HS-5 (cell line): ENCODE results near the gene NLK.

ENCODE experiments used
- DNase-seq: peaks from one replicate; pipeline ENCODE4 v3.0.0-alpha.2; 2012; ENCODE audit warnings: low read depth

Gene NLK

DNA sequence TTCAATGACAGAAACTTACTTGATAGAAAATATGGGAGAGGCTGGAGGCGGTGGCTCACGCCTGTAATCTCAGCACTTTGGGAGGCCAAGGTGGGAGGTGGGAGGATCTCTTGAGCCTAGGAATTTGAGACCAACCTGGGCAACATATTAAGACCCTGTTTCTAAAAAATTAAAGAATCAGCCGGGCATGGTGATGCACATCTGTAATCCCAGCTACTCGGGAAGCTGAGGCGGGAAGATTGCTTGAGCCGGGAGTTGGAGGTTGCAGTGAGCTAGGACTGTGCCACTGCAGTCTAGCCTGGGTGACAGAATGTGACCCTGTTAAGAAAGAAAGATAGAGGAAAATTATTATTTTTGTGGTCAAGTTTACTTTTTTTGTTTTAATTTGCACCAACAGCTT, 2.1 kb upstream of the NLK start:
- no peak for DNase-seq

DNA sequence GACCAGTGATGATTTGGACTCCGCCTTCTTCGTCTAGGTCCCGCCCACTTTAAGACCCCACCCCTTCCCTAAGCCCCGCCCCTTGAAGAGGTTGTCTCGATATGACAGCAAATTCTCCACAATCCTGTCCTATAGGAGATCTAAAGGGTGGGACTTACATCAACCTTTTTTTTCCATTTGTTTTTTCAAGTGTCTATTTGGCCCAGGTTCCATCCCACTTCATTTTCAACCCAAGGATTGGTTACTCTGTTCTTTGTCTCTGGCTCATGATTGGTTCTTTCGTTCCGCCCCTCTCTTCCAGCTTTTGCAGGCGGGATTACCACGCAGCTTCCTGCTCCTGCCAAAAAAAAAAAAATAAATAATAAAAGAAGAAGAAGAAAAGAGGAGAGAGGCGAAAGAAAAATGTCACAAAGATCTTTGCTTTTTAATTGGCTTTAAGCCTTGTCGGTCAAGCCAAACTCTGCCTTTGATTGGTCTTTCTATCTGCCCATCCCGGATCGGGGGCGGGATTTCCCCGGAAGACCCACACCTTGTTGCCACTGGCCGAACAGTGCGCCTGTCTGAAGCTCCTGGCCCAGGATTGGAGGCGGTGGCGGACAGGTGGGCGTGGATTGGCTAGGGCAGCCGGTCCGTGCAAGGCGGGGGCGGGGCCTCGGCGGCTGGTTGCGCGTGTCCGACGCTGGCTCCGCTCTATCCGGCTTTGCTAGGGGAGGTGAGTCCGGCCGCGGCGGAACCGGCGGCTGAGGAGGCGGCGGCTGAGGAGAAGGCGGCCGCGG, 1.2 kb upstream of the NLK start:
- DNase-seq: peak; percentile 96

DNA sequence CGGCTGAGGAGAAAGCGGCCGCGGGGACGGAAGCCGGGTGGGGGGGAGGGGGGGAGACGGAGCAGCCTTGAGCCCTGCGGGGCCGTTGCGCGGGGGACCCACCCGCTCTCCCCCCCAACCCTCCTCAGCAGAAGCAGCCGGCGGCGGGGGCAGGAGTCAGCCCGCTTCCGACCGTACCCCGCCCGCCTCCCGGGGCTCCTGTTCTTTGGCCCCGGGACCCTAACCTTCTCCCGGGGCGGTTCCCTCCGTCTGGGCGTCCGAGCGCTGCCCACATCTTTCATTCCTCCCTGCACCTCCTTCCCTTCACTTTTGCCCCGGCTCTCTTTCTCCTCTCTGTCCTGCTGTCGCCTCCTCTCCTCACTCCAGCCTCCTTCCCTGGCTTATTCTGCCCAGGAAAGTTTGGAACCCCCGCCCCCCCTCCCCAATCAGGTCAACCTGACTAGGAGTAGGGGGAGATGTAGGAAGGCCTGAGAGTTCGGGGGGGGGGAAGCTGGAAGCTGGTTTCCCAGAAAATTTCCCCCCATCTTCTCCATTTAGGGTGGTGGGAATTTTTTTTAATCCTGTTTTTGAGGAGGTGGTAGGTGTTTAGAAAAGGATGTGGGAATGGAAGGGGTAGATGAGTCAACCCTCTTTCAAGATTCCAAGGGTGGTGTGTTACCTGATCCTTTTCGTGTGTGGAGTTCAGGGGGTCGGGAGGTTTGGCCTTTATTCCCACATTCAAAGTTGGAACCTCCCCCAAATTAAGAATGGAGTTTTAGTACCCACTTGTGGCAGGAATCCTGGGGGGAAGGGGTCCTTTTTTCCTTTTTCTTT, 427 bp upstream of the NLK start:
- DNase-seq: no peak

DNA sequence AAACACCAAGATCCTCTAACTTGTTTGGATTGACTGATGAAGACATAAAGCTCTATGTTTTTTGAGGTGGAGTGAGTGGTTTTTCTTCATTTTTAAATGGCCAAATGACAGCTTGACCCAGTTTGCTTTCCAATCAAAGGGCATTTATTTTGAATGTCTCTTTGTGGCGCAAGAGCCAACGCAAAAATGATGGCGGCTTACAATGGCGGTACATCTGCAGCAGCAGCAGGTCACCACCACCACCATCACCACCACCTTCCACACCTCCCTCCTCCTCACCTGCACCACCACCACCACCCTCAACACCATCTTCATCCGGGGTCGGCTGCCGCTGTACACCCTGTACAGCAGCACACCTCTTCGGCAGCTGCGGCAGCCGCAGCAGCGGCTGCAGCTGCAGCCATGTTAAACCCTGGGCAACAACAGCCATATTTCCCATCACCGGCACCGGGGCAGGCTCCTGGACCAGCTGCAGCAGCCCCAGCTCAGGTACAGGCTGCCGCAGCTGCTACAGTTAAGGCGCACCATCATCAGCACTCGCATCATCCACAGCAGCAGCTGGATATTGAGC, 329 bp downstream of the NLK start:
- no peak for DNase-seq

DNA sequence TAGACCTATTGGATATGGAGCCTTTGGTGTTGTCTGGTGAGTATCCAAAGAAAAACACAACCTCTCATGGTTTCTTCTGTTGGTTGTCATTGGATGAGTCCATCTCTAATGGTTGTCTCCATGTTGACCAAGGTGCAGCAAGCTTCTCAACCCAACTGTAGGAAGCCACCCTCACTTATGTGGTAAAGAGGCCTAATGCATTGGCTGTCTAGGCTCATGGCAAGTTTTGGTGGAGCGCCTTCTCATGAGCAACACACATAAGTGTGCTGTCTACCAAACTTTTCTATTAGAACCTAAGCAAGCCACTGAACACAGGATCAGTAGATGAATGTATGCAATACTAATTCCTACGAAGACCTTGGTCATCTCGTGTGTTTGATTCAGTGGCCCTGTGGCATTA, 819 bp downstream of the NLK start:
- DNase-seq: no peak

DNA sequence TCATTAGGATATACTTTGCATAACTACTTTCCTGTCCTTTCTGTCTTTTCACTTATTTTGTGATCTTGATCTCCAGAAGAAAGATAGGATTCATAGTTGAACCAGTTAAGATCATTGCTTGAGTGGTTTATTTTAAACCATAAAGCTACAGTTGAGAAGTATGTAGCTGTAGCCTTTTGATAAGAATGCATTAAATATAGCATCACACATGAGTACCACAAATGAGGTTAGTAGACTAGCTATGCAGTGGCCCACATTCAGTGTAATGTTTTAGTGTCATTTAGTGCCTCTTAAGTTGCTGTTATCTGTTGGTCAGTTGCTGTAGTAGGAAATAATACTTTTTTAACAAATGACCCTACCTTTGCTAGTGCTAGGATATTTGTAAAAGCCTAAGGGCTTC, 1.3 kb downstream of the NLK start:
- DNase-seq: no peak

DNA sequence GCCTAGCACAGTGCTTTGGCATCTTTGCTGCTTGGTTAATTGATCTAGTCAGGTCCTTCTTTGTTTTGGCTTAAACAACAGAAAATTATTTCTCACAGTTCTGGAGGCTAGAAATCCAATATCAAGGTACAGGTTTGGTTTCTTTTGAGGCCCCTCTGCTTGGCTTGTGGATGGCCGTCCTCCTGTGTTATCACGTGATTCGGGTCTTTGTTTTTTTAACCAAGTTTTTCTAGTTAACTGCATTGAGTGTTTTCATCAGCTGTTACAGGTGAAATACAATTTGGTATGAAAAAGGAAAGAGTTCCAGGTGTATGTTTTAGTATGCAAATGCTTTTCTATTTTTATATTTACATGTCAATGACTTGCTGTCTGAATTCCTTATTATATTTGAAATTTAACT, 2.8 kb downstream of the NLK start:
- DNase-seq: no peak

DNA sequence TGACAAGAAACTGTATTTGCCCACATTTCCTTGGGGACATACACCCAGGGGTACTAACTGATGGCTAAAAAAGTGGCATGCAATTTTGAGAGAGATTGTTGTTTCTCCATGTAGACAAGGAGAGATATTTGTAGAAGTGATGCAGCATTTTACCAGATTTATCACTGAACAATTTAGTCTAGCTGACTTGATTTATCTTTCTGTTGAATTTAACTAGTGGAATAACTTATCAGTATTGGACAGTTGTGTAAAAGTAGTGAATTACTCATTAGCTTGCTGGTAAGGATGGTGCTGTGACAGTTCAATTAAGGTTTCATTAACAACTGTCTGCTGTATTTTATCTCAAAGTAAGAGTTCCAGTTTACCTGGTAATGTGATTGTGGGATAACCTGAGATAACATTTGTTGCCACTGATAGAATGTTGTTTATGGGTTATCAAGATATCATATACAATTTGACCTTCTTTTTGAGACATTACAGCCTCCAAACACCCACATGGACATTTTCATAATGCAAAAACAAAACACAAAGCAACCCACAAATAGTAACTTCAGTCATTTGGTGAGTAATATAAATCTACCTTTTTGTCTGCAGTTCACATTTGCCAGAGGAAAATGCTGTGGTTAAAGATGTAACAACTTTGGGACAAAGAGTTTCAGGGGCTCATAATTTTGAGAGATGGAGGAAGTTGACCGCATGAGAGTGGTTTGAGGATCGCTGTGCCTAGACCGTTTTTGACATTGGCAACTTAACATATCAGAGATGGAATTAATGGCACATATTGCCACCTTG, 3.8 kb downstream of the NLK start:
- no peak for DNase-seq

DNA sequence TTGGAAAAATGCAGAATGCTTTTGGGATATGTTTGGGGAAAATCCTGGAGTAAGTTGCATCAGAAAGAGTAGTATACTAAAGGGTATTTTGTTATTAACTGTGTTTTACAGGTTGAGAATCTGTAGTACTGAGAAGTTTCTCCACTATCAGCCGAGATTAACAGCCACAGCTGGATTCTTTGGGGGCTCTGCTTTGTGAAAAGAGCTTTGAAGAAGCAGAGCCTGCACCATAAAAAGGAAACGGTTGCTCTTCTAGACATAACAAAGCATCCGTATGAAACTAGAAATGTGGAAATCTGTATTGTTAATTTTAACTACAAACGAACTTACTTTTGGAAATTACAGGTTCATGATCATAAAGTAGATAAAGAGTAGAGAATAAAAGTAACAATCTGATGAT, 5.3 kb downstream of the NLK start:
- DNase-seq: no peak

DNA sequence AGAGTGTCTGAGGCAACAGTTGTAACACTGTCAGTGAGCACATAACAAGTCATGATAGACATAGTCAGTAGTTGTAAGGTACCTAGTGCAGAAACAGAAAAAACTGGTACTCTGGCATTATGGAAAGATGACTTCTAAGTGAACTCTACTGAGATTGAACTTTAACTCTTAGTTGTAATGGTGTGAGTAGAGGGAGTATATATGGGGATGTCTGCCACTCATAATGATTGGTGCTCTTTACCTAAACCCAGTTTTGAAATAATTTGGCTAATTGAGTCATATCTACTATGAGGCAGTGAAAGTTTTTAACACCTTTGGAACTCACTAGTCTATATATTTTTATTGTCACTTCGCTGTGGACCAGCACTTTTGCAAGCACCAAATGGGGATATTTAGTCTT, 6.6 kb downstream of the NLK start:
- no peak for DNase-seq

DNA sequence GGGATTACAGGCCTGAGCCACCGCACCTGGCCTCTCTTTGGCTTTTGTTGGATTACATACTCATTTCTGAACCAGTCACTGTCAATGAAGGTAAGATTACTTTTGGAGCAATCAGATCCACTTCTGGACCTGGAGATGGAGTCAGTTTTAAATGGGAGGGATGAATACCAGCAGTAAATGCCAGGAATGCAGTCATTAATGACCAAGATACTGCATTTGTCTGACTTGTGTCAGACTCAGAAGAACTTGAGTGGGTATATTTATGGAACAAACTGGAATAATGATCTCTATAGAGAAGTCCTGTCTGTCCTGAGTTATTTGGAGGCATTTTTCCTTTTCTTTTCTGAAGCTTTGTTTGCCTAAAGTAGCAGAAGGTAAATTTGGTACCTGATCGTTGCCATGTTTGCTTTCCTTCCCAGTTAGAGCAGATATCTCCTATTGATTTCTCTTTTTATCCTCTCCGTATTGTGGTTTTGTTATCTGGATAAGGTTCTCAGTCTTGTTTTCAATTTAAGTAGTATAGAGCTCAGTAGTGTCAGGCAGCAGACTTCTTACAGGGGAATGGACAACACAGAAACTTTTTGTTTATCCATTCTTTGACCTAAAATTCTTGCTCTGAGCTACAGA, 10.7 kb downstream of the NLK start:
- DNase-seq: no peak

DNA sequence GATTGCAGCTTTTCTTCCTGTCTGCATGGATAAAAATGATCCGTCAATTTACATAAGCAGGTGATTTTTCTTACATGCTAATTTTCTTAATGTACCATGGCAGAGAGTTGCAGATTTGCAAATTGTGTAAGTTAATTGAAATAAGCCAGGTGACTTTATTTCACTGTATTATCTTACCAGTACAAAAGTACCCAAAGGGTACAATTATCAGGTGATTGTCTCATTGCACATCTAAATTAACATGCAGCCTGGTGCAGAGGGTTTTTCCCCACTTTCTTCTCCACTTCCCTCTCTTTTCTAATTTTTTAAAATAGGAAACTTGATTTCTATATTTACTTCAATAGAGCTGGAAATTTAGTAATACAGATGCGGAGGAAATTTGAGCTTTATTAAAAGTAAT, 11.2 kb downstream of the NLK start:
- DNase-seq: no peak

DNA sequence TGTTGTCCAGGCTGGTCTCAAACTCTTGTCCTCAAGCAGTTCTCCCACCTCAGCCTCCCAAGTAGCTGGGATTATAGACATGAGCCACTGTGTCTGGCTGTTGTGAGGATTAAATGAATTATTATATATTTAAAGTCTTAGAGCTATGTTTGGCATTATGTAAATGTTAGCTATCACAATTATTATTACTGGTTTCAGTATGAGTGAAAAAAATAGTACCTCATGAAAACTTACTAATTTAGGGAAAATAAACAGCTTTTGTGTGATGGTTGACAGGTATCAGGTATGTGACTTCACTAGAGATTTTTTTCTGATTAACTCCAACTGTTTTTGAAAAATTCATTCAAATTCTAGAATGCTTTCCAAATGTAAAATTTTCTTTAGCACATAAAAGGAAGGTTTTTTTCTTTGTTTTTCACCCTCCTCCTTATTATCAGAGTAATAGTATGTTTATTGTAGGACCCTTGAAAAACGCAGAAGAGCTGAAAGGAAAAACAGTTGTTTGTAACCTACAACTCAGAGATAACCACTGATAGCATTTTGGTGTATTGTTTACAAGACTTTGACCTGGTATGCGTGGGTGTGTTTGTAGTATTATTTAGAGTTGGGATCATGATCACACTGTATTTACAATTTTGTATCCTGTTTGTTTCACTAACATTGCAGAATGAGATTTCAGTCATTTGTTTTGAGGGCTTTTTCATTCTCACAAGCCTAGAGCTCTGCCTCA, 13.2 kb downstream of the NLK start:
- DNase-seq: no peak

DNA sequence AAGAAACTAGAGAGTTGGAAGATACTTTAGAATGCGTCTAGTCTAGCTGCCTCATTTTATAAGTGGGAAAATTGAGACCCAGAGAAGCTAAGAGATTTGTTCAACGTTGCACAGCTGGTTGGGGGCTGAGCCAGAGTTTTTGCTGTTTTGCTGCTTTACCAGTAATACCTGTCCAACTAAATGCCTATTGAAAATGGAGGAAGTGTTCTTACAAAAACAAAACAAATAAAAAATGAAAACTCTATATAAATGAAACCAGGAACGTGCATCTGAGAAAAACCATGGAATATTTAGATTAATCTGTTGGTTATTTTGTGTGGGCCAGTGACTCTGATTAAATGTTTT, 13.8 kb downstream of the NLK start:
- no peak for DNase-seq

DNA sequence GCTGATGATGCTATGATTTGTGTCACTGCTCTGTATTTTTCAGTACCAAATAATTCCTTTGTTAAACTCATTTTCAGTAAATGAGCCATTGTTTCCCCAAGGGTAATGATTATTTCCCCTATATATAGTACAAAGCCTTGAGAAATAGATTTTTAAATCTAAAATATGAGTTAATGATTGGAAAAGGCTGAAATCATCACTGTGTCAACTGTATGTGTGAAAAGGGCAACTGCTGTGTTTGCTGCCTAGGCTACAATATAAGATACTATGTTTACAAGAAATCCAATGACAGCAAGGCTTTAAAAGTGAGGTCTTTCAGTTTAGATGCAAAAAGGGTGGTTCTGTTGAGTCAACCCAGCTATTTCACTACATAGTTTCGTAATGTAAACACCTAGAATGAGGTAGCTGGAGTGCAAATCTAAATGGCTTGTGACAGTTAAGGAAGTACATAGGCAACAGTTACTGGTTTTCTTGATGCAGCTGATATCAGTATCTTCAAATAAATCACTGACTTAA, 15.3 kb downstream of the NLK start:
- DNase-seq: no peak

DNA sequence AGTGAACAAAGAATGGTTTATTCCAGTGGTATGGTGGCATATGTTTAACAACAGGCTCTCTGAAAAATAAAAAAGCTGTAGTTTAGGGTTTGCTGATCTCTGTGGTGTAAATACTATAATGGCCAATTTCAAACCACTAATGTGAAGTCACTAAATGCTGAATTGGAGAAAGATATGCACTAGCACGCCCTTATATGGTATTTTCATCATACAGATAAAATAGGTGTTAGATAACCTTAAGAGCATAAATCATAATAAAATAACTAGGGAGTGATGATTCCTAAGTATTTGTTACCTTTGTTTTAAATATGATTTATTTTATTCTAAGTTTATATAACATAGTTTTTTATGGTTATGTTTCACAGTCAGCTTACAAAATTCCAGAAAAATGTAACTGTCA, 17.2 kb downstream of the NLK start:
- DNase-seq: no peak

DNA sequence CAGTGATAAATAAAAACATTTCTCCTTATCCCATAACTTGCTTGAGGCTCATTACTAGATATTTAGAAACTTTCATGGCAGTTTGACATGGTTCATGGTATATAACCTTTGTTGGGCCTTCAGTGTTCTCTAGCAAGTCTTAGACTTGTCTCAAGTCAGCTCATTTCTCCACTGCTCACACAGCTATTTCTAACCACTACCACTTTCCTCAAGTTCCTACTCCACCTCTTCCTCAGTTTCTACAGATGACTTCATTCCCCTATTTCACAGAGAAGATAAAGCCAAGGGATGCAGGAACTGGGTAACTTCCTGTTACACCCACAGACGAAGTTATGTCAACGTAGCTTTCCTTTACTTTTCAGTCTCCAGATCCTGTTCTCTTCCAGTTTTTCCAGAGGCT, 23.2 kb downstream of the NLK start:
- no peak for DNase-seq

DNA sequence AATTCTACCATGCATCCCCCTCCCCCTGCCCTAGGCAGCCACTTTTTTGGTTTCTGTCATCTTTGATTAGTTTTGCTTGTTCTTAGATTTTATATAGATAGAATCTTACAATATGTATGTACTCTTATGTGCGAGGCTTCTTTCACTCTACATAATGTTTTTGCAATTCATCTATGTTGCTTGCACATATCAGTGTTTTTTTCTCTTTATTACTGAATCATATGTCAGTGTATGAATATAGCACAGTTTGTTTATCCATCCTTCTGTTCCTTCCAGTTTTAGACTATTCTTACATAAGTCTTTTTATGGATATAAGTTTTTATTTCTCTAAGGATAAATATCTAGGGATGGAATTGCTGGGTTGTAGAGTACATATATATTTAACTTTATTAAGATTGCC, 26.6 kb downstream of the NLK start:
- DNase-seq: no peak

DNA sequence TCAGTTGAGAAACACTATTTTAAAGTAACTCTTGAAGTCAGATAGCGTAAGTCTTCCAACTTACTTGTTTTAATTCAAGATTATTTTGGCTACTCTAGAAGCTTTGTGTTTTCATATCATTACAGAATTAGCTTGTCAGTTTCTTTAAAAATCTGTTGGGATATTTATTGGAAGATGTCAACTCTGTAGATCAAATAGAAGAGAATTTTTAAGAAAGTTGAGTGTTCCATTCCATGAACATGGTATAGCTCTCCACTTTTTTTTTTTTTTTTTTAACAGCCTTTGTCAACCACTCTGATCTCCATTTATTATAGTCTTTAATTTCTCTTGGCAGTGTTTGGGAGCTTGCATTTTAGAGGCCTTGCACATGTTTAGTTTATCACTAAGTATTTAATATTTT, 28.7 kb downstream of the NLK start:
- DNase-seq: no peak

DNA sequence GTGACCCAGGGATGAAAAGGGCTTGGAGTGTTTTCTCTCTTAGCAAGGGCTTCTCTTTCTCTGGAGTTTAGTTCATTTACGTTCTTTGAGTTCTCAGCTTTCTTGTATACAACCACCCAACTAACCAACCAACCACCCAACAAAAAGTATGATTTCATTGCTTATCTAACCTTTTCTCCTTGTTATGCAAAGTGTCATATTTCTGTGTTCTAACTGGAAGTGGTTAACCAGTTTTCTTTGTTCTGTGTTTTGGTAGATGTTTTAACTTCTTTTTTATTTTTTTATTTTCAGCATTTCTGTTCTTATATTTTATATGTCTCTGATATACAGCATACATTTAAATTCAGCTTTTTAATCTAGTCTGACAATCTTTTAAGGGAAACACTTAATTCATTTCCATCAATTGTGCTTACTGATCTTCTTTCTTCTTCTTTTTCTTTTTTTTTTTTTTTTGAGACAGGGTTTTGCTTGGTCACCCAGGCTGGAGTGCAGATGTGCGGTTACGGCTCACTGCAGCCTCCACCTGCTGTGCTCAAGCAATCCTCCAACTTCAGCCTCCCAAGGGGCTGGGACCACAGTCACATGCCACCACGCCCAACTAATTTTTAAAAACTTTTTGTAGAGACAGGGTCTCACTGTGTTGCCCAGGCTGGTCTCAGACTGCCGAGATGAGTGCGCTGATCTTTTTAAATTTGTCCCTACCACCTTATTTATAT, 29.6 kb downstream of the NLK start:
- DNase-seq: no peak
